ENCODE data around the gene ECE2. TPM values are rescaled to one million over a fixed set of nuclear protein-coding genes. Genes with fewer than 3 reads are reported as not detected.
A peak's percentile ranks its signal among the peaks of the same experiment; 100 is the strongest.

The ECE2 gene
- total RNA-seq, 1 donor from 2014 or later: not detected

DNA sequence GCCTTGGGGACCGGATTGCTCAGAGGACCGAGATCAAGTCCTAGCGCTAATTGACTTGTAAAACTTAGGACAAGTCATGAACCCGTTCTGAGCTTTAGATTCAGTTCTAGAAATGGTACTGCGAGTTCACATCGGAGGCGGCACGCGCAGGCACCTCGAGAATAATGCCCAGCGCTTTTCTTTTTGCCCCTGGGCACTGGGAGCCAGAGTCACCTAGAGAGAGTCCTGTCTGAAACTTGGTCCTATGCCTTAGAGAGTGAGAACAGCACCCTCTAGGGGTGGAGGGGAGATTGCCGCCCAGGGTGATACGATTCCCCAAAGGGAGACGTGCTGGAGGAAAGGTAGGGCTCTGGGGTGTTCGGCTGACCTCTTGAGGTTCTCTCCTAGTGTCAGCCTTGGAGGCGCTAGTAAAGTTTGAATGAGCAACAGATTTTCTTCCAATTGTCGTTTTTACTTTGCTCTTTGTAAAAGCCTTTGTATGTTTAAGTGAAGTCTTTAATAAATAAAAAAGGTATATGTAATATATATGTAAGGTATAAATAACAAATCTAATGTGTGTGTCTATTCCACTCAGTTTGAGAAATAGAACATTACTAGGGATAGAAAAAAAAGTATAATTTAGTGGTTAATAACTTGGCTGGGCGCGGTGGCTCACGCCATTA lies 25.5 kb upstream of the ECE2 start:
- no peak overlapping the region for H3K27ac Mint-ChIP-seq (ENCODE audit: unreplicated experiment)
- peaks cover 17% of the 10 kb centered on the region for H3K4me1 Mint-ChIP-seq
- peak overlapping the region; percentile 97 for H3K4me3 Mint-ChIP-seq
- H3K27me3 Mint-ChIP-seq (ENCODE audit: low read depth): peaks cover 10% of the 10 kb centered on the region
- peak; percentile 85 for DNase-seq (ENCODE audit: low read depth, low spot score)
- H3K36me3 Mint-ChIP-seq (ENCODE audit: low read depth): no peaks in the 10 kb centered on the region
- TF ChIP-seq, protein P1, sequence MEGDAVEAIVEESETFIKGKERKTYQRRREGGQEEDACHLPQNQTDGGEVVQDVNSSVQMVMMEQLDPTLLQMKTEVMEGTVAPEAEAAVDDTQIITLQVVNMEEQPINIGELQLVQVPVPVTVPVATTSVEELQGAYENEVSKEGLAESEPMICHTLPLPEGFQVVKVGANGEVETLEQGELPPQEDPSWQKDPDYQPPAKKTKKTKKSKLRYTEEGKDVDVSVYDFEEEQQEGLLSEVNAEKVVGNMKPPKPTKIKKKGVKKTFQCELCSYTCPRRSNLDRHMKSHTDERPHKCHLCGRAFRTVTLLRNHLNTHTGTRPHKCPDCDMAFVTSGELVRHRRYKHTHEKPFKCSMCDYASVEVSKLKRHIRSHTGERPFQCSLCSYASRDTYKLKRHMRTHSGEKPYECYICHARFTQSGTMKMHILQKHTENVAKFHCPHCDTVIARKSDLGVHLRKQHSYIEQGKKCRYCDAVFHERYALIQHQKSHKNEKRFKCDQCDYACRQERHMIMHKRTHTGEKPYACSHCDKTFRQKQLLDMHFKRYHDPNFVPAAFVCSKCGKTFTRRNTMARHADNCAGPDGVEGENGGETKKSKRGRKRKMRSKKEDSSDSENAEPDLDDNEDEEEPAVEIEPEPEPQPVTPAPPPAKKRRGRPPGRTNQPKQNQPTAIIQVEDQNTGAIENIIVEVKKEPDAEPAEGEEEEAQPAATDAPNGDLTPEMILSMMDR (conservative IDR thresholded peaks at IDR 0.05): peak; percentile 91
- no peaks in the 10 kb centered on the region for H3K9me3 Mint-ChIP-seq

DNA sequence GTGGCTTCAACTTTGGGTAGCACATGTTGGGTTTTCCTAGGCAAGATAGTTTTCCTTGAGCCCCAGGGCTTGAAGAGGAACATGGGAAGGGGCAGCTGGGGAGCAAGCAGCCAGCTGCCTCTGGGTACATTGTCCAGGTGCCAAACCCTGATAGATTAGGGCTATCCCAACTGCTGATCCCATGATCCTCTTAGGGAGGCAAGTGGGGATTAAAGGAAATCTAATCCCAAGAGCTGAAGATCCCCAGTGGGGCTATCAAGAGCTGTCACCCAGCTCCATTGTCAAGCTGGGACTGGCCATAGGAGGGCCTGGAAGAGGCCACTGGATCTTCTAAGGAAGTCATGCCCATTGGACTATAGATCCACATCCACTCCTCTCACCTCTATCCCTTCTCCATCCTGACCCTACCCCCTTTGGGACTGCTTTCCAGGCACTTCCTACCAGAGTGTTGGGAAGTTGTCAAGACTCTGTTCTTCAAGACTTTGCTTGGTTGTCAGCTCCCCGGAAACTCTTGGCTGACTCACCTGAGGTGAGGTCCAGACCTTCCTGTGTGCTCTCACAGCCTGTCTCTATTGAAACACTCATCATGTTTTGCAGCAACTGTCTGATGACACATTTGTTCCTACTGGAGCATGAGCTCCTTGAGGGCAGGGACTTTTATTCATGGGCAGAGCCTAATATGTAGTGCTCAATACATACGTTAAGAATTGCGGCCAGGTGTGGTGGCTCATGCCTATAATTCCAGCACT lies 20.4 kb upstream of the ECE2 start:
- Mint-ChIP-seq H3K4me1 (peaks cover 7% of the 10 kb centered on the region), H3K4me3 (no peak overlapping the region)
- DNase-seq (ENCODE audit: low read depth, low spot score): no peak

DNA sequence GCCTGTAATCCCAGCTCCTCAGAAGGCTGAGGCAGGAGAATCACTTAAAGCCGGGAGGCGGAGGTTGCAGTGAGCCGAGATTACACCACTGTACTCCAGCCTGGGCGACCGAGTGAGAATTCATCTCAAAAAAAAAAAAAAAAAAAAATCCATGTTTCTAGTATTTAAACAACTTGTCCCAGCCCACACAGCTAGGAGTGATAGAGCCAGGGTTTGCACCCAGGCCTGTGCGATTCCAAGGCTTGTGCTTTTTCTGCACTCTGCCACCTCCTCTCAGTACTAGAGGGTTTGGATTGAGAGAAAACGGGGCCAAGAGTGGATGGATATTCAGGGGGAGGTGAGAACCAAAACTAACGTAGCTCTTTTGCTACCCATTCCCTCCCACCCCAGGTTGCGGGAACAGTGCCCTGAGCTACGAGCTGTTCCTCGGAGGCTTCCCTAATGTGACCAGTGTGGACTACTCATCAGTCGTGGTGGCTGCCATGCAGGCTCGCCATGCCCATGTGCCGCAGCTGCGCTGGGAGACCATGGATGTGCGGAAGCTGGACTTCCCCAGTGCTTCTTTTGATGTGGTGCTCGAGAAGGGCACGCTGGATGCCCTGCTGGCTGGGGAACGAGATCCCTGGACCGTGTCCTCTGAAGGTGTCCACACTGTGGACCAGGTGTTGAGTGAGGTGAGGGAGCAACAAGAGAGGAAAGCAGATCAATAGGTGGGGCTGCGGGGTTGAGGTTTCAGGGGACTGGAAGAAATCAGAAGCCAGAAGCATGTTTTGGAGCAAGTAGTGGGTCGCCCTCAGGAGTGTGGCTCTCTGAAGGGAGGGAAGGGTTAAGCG lies 18.5 kb upstream of the ECE2 start:
- no peak for DNase-seq (ENCODE audit: low read depth, low spot score)
- Mint-ChIP-seq H3K9me3 (no peaks in the 10 kb centered on the region), H3K4me3 (peak overlapping the region; percentile 29), H3K27me3 (ENCODE audit: low read depth) (peaks cover 58% of the 10 kb centered on the region), H3K36me3 (ENCODE audit: low read depth) (no peaks in the 10 kb centered on the region), H3K27ac (ENCODE audit: unreplicated experiment) (no peak overlapping the region), H3K4me1 (peaks cover 15% of the 10 kb centered on the region)
- TF ChIP-seq, protein P1 (conservative IDR thresholded peaks at IDR 0.05): no peak

More for the DNA sequence above, 20.4 kb upstream of the ECE2 start:
- Mint-ChIP-seq H3K9me3 (no peaks in the 10 kb centered on the region), H3K27me3 (ENCODE audit: low read depth) (peaks cover 42% of the 10 kb centered on the region), H3K36me3 (ENCODE audit: low read depth) (no peaks in the 10 kb centered on the region), H3K27ac (ENCODE audit: unreplicated experiment) (no peak overlapping the region)
- TF ChIP-seq, protein P1 (conservative IDR thresholded peaks at IDR 0.05): no peak

DNA sequence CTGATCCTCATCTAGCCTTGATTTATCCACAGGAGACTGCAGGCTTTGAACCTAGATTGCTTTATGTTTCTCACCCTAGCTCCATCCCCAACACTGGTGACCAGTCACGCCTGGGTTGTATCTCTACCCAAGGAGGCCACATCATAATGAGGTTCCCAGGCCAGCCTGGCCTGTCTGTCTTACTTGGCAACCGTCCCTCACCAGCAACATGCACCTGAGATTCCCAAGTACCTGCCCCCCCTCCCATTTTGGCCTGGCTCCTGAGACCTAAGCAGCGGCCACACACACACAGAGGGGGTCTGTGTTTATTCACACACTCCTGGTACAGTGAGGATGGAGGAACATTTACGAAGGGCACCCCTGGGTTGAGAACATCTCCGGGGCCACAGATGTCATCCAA lies 16.9 kb upstream of the ECE2 start:
- TF ChIP-seq, protein P1 (conservative IDR thresholded peaks at IDR 0.05): no peak
- H3K4me1 Mint-ChIP-seq: peaks cover 18% of the 10 kb centered on the region
- no peaks in the 10 kb centered on the region for H3K9me3 Mint-ChIP-seq
- peaks cover 71% of the 10 kb centered on the region for H3K27me3 Mint-ChIP-seq (ENCODE audit: low read depth)
- no peak overlapping the region for H3K27ac Mint-ChIP-seq (ENCODE audit: unreplicated experiment)
- H3K4me3 Mint-ChIP-seq: peak overlapping the region; percentile 82
- no peaks in the 10 kb centered on the region for H3K36me3 Mint-ChIP-seq (ENCODE audit: low read depth)
- no peak for DNase-seq (ENCODE audit: low read depth, low spot score)

DNA sequence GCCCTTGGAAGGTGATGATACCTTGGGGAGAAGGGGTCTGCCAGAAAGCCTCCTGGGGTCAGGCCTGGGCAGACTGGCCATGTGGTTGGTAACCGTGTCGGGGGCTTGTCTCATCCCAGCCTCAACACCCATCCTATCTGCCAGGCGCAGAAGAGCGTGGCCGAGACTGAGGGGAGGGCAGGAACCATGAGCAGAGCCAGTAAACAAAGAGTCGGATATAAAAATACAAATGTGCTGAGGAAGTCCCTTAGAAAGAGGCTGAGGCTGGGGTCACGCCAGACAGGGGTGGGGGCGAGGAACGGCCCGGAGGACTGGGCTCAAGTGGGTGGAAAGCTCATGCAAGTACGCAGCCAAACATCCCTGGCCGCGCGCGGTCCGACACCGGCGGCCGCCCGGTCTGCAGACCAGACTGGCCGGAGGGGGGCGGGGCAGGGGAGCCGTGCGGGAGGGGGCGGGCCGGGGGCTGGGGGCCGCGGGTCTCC lies 16.4 kb upstream of the ECE2 start:
- no peaks in the 10 kb centered on the region for H3K9me3 Mint-ChIP-seq
- H3K36me3 Mint-ChIP-seq (ENCODE audit: low read depth): no peaks in the 10 kb centered on the region
- H3K27me3 Mint-ChIP-seq (ENCODE audit: low read depth): peaks cover 74% of the 10 kb centered on the region
- peaks cover 18% of the 10 kb centered on the region for H3K4me1 Mint-ChIP-seq
- TF ChIP-seq, protein P1 (conservative IDR thresholded peaks at IDR 0.05): no peak
- H3K4me3 Mint-ChIP-seq: peak overlapping the region; percentile 82
- no peak overlapping the region for H3K27ac Mint-ChIP-seq (ENCODE audit: unreplicated experiment)
- no peak for DNase-seq (ENCODE audit: low read depth, low spot score)
